SK-N-MC (cell line): Measurements from ENCODE around the gene ANO6.

Source experiments
- EZH2 ChIP-seq: fragments of 200-600 bp; sonication (generic); IDR thresholded peaks from one replicate; pipeline ENCODE4 v1.6.1; 2017; ENCODE audit warnings: antibody characterized with exemption
- POLR2AphosphoS5 ChIP-seq: IDR thresholded peaks from 2 replicates; pipeline ENCODE4 v1.6.1; 2012; ENCODE audit warnings: mild to moderate bottlenecking, low read depth, low read length, borderline replicate concordance

GRCh38 chr12:45296046-45296586 is 80.2 kb downstream of the ANO6 start:
- TF ChIP-seq EZH2 (no peak), POLR2AphosphoS5 (no peak)
